Fibroblast of skin of abdomen (primary cell): Measurements from ENCODE around the gene NUP210. TPM values are rescaled to one million over a fixed set of nuclear protein-coding genes. Genes with fewer than 3 reads are reported as not detected.
A peak's percentile ranks its signal among the peaks of the same experiment; 100 is the strongest.
"Not testable (repeated sequence)": the region's sequence is repeated elsewhere in the genome, so short reads cannot be mapped to it uniquely, and the experiment has no call there.

Experiments
- DNase-seq: peaks from one replicate; pipeline ENCODE4 v3.0.0-alpha.2; 2013
- polyA plus RNA-seq, 2 experiments: library from polyadenylated mRNA; unstranded; fragments of 120-200 nt; gene quantifications; one replicate each; pipeline ENCODE4 v1.2.1, GENCODE V29; 2013; ENCODE audit not compliant: insufficient read length in 2 of 2

Gene NUP210
- 0.04 TPM for polyA plus RNA-seq (2013, experiment 1 of 2; ENCODE audit: insufficient read length)
- polyA plus RNA-seq (2013, experiment 2 of 2; ENCODE audit: insufficient read length) = 0.09 TPM

DNA sequence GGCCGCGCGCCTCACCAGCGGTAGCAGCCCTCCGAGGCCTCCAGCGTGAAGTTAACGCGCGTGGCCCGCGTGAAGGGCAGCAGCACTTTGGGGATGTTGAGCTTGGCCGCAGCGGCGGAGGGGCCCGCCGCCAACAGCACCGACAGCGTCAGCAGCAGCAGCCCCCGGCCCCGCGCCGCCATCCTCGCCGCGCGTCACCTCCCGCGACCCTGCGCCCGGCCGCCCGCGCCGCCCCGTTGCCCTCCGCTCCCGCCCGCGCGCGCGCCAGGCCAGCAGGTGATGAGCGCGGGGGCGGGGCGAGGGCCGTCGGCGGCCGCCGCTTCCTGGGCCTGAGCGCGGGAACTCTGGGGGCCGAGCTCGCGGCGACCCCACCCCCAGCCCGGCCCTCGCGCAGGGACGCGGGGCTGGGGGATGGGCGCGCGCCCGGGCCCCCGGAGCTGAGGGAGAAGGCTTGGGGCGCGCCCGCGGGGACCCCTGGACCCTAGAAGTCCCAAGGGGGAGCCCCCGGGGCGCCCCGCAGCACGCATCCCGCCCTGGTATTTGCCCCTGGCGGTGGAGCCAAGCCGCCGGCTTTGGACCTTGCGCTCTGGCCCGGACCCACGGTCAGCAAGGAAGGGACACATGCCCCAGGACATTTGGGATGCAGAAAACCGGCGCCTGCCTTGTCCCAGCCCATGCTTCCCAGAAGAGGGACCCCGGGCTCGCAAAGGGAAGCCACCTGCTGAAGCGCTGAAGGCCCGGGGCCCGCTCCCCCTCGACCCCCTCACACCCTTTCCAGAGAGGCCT is at the start of gene NUP210:
TSS of gene NUP210 (minus strand) at position 278 of the 786 bp plus-strand sequence. CDS start at position 182, 96 bp downstream.
- DNase-seq = no peak

DNA sequence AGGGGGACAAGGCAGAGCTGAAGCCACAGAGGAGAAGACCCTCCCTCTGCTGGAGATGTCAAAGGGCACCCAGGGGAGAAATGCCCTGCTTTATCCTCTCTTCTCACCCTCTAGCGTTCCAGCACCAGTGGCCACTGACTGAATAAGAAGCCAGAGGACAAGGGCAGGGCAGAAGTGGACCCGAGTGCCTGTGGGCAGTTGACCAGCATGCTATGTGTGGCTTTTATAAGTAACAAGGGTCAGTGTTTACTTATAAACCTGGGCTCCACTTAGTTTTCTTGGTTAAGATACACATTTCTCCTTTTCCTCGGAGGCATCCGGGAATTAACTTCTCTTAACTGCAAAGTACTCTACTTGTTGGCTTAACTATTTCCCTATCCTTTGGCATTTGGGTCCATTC is 46.7 kb upstream of the NUP210 start:
- DNase-seq = no peak

GRCh38 chr3:13465236-13465873 is 45.2 kb upstream of the NUP210 start:
- DNase-seq = no peak

DNA sequence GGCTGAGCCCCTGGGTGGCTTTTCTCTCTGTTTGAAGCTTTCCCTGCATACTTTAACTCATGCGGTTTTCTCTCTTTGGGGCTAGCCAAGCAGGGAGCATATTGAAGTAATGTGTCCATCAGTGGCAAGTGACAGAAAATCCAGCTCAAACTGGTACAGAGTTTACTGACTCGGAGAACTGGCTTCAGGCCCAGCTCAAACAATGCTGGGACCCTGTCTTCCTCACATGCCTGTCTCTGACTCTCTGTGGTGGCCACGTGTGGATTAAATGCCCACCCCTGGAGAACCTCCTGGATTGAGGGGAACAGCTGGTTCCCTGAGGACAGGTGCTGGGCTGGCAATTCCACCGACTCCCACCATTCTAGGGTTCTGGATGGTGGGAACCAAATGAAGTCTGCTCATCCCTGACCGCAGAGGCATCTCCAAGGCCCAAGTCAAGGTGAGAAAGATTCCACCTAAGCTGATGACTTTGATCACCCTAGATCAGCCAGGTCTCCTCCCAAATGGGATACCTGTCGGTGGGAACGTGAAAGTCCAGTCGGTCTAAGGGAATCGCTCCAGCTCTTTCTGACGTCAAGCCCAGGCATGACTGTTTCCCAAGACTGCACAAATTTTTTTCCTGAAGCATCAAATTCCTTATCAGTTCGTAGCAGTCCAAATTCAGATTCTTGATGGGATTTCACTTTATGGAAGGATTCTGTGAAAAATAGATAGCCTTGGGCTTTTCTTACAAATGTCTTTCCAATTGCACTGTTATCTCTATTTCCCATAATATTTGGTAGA is 43.7 kb upstream of the NUP210 start:
- DNase-seq = no peak

DNA sequence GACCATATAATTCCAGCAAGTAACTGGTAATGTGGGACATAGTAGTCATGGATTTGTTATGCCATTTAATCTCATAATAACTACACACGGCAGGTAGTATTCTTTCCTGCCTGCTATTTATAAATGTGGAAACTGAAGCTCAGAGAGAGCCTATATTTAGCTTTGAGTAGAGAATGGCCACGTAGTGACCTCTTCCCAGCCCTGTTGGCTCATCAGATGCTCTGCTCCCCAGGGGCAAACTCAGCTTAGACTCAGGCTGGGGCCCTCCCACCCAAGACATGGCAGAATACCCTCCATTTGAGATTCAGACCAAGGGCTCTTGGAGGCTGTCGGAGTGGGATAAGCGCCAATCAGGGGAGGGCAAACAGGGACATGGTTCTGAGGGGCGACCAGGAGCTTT is 42.7 kb upstream of the NUP210 start:
- no peak for DNase-seq

DNA sequence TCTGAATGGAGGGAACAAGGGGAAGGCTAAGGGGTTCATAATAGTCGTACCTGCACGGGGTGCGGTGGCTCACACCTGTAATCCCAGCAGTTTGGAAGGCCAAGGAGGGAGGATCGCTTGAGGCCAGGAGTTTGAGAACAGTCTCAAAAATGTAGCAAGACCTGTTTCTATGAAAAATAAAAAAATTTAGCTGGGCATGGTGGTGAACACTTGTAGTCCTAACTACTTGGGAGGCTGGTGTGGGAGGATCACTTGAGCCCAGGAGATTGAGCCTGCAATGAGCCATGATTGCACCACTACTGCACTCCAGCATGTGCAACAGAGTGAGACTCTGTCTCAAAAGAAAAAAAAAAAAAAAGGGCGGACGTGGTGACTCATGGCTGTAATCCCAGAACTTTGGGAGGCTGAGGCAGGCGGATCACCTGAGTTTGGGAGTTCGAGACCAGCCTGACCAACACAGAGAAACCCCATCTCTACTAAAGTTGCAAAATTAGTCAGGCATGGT is 42.1 kb upstream of the NUP210 start:
- DNase-seq = no peak

- DNase-seq = peak; percentile 12
Observed at GRCh38 chr3:13461169-13462124, 41.3 kb upstream of the NUP210 start.

DNA sequence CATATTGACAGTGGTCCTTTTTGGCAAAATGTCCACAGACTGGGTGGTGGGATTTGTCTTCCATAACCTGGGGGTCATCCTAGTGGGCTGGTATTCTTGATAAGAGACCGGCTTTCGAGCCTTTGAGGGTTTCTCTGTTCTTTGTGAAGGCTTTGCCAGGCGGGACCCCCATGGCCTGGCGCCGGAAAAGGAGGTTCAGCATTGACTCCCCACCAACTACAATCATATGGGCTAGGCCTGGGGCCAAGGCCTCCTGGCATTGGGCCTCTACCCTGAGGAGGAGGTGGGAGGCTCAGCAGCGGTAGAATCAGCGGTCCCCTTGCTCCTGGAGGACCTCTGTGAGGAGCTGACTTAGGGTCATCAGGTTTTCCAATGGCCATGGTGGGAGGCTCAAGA is 40.2 kb upstream of the NUP210 start:
- DNase-seq = no peak

DNA sequence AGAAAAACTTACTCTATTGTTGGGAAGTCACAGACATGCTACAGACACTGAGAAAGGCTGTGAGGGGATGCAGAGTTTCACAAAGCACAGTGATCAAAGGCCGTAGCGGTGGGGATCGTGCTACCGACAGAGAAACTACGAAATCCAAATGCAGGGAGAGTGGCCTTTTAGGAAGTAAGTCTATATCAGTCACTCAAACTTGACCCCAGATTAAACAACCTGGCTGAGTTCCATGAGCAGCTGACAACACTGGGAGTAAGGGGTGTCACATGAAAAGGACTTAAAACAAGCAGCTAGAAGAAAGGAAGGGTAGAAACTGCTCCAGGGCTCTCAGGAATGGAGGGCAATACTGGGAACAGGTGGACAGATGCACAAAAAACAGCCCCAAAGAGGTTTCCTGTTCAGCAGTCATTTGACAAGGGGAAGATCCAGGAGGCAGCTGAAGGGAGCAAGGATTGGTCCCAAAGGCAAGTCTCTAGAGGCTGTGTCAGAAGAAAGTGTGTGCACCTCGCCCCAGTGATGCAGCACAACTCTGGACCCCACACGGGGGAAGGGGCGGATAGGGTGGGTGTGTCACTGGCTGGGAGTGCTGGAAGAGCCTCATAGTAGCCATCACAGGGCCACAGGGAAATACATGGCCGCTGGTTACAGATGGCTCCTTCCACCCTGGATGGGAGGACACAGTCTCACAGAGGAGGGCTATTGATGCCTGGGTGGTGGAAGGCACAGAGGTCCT is 39.7 kb upstream of the NUP210 start:
- DNase-seq = no peak

DNA sequence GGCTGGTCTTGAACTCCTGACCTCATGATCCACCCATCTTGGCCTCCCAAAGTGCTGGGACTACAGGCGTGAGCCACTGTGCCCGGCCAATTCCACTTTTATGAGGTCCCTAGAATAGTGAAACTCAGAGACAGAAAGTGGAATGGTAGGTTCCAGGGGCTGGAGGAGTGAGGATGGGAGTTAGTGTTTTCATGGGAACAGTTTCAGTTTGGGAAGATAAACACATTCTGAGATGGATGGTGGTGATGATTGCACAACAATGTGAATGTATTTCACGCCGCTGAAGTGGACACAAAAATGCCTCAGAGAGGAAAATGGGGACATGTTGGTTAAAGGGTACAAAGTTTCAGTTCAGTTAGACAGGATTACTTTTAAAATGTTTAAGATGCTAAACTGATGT is 37.5 kb upstream of the NUP210 start:
- DNase-seq = no peak

GRCh38 chr3:13455644-13456043 is 35.5 kb upstream of the NUP210 start:
- no peak for DNase-seq

DNA sequence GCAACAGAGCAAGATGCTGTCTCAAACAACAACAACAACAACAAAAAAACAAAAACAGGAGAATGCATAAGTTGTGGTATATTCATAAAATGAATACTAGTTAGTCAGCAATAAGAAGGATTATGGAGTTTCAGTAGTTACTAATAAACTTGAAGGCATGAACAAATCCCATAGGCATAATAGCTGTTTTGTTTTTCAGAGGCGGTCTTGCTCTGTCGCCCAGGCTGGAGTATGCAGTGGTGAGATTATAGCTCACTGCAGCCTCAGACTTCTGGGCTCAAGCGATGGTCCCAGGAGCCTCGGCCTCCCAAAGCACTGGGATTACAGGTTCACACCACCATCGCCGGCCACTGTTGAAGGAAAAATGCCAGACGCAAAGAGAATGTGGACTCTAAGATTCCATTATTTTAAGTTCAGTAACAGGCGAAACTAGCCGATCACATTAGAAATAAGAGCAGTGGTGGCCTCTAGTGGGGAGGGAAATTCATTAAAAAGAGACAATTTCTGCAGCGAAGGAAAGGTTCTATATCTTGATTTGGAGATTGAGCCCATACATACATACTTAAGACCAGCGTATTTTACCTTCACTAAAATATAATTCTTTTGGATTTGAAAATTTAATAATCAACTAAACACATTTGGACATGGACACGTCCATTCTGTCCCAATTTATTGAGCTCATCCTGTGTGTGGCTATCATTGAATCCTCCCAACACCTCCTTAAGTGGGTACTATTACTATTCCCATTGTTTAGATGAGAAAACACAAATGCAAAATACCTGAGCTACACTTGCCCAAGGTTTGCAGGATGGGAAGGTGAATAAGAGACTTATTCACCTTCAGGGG is 32.6 kb upstream of the NUP210 start:
- peak; percentile 49 for DNase-seq

DNA sequence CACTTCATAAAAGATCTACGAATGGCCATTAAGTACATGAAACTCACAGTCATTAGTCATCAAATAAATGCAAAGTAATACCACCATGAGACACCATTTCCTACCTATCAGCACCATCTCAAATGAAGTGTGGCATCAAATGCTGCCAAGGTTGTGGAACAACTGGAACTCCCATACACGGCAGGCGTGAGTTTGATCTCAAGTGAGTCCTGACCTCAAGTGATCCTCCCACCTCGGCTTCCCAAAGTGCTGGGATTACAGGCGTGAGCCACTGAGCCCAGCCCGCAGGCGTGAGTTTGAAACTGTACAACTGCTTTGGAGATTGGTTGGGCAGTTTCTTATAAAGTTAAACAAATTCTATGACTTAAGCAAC is 31.2 kb upstream of the NUP210 start:
- DNase-seq = no peak

GRCh38 chr3:13442882-13443281 is 22.8 kb upstream of the NUP210 start:
- not testable (repeated sequence) for DNase-seq

DNA sequence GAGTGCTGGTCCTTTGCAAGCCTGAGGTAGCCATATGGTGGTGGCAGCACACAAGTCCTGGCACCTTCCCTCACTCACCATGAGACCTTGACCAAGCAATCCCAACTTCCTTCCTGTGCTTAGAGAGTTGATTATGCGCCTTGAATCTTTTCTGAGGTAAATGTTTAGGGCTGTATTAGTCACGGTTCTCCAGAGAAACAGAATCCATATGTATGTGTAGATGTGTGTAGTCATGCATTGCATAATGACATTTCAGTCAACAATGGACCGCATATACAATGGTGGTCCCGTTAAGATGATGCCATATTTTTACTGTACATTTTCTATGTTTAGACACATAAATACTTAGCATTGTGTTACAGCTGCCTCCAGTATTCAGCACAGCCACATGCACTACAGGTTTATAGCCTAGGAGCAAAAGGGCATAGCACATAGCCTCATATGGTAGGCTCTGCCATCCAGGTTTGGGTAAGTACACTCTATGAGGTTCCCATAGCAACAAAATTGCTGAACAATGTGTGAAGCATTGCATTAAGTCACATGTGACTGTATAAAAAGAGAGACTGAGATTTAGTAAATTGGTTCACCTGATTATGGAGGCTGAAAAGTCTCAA is 20.2 kb upstream of the NUP210 start:
- DNase-seq = no peak

GRCh38 chr3:13436213-13436612 is 16.1 kb upstream of the NUP210 start:
- DNase-seq = not testable (repeated sequence)

GRCh38 chr3:13433912-13434311 is 13.8 kb upstream of the NUP210 start:
- no peak for DNase-seq

DNA sequence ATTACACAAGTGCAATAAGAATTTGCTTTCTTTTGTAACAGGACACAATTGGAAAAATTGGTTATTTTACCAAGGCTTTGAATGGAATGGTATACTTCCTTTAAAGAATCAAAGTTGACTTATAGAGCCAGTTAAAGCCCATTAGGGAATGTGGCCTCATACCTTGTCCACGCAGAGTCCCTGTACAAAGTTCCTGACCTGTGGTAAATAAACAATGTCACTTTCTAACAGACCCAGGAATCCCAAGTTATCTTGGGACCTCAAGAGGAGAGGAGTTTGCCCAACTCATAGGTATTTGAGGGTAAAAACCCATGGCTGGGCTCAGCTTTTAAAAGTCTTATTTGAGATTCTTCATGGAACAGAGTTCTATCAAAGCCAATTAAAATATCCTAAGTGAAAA is 12.0 kb upstream of the NUP210 start:
- DNase-seq = no peak

DNA sequence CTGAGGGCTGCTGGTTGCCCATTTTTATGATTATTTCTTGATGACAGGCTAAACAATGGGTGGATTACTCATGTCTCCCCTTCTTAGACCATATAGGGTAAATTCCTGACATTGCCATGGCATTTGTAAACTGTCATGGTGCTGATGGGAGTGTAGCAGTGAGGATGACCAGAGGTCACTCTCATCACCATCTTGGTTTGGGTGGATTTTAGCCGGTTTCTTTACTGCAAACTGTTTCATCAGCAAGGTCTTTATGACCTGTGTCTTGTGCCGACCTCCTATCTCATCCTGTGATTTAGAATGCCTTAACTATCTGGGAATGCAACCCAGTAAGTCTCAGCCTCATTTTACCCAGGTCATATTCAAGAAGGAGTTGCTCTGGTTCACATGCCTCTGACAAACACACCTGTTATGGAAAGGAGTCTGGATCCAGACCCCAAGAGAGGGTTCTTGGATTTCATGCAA is 10.3 kb upstream of the NUP210 start:
- not testable (repeated sequence) for DNase-seq
